ENCODE measurements around the gene TUBA1C. TPM values are rescaled to one million over a fixed set of nuclear protein-coding genes. Genes with fewer than 3 reads are reported as not detected.

Gene TUBA1C
- total RNA-seq, 1 experiment from 2014 or later: 660 TPM

DNA sequence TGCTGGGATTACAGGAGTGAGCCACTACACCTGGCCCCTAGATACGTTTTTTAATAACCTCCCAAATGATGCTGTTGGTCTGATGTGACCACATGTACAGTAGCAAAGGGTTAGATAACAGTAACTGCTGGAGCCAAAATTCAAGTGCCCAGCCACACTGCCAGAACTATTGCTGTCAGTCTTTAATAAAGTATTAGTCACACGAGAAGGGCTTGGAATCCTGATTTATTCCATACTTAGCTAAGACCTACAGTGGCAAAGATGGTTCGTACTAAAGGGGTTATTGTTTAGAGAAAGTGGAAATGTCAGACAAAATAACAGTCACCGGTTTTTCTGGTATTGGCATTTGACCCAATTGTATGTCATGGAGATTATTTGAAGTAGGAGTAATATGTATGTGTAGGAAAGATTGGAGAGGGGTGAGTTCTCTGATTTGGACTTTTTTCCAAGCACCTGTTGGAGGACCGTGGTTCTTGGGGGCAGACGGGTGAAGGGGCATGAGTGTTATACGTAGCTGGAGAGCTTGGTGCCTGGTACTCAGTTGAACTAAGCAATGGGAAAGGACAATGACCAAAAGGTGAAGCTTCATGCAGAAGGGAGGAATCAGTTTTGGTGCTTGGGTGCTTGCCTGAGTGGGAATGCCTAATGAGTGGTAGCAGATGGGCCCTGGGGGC lies 9.7 kb downstream of the TUBA1C start:
- Histone ChIP-seq H2BK12ac (ENCODE audit: insufficient read length, low read depth, low read length) (no peak overlapping the region), H3T11ph (ENCODE audit: low read length) (no peak overlapping the region), H3K79me2 (ENCODE audit: insufficient read depth, low read length) (no peaks in the 10 kb centered on the region), H2BK15ac (ENCODE audit: low read depth, low read length) (no peak overlapping the region), H3K9me3 (ENCODE audit: control insufficient read depth, low read depth, low read length) (no peaks in the 10 kb centered on the region), H4K5ac (ENCODE audit: insufficient read length, low read depth, low read length) (no peak overlapping the region), H2BK5ac (ENCODE audit: insufficient read length, low read length) (no peak overlapping the region), H4K20me1 (ENCODE audit: control insufficient read depth, insufficient read depth, insufficient read length) (peaks cover 4% of the 10 kb centered on the region), H3K56ac (ENCODE audit: insufficient read length, low read depth, low read length) (no peak overlapping the region), H3K9ac (ENCODE audit: extremely low read depth, insufficient read length, low read length) (no peak overlapping the region), H3K27ac (ENCODE audit: insufficient read length, low read depth, low read length) (no peak overlapping the region), H3K23me2 (ENCODE audit: insufficient read length, low read depth, low read length, poor library complexity, severe bottlenecking) (no peaks in the 10 kb centered on the region), H3K79me1 (ENCODE audit: insufficient read depth, low read depth, low read length, poor library complexity, severe bottlenecking) (no peaks in the 10 kb centered on the region), H3K27me3 (ENCODE audit: insufficient read depth, low read length) (no peaks in the 10 kb centered on the region), H3K4me2 (ENCODE audit: insufficient read depth, insufficient read length, low read length) (no peak overlapping the region), H3K4ac (ENCODE audit: low read depth, low read length) (no peak overlapping the region), H3K18ac (ENCODE audit: insufficient read length, low read depth, low read length) (no peak overlapping the region), H2AFZ (ENCODE audit: low read length) (no peak overlapping the region), H2AK5ac (ENCODE audit: insufficient read length, low read length) (no peak overlapping the region), H3K14ac (ENCODE audit: insufficient read depth, low read length) (no peak overlapping the region), H4K91ac (ENCODE audit: insufficient read length, low read depth, low read length) (no peak overlapping the region), H4K8ac (replicated peaks; ENCODE audit: insufficient read length, low read depth, low read length) (no peak overlapping the region), H3K4me1 (ENCODE audit: insufficient read depth, low read length) (no peaks in the 10 kb centered on the region; the same call in 1 of the 2 replicates), H3K23ac (ENCODE audit: insufficient read length, low read depth, low read length) (no peak overlapping the region), H2BK120ac (ENCODE audit: low read depth, low read length, poor library complexity, severe bottlenecking) (no peak overlapping the region), H2BK20ac (ENCODE audit: low read depth, low read length, poor library complexity, severe bottlenecking) (no peak overlapping the region)
- Mint-ChIP-seq H3K27me3 (ENCODE audit: low read depth) (no peaks in the 10 kb centered on the region; the same call in 1 of the 2 replicates), H3K27ac (peak overlapping the region in 1 of 3 experiments; percentile 75; a peak in 3 of 7 replicates), H3K36me3 (ENCODE audit: insufficient read depth in 1 of 3, low read depth in 3 of 3) (peaks cover 28 to 43% (median 41%) of the 10 kb centered on the region in 3 experiments), H3K9me3 (no peaks in the 10 kb centered on the region), H3K4me3 (no peak overlapping the region), H3K4me1 (peaks cover 4 to 5% of the 10 kb centered on the region in 2 experiments)
- DNase-seq: no peak
- TF ChIP-seq, protein P1, sequence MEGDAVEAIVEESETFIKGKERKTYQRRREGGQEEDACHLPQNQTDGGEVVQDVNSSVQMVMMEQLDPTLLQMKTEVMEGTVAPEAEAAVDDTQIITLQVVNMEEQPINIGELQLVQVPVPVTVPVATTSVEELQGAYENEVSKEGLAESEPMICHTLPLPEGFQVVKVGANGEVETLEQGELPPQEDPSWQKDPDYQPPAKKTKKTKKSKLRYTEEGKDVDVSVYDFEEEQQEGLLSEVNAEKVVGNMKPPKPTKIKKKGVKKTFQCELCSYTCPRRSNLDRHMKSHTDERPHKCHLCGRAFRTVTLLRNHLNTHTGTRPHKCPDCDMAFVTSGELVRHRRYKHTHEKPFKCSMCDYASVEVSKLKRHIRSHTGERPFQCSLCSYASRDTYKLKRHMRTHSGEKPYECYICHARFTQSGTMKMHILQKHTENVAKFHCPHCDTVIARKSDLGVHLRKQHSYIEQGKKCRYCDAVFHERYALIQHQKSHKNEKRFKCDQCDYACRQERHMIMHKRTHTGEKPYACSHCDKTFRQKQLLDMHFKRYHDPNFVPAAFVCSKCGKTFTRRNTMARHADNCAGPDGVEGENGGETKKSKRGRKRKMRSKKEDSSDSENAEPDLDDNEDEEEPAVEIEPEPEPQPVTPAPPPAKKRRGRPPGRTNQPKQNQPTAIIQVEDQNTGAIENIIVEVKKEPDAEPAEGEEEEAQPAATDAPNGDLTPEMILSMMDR (conservative IDR thresholded peaks at IDR 0.05): no peak
- no CpG with 5 or more reads among the region's 7 CpGs for WGBS (ENCODE audit: extremely low coverage, insufficient read length, low lambda C conversion rate)

All from H9 (cell line).